GM23248 (cell line): ENCODE results near the gene JDP2. TPM values are rescaled to one million over a fixed set of nuclear protein-coding genes. Genes with fewer than 3 reads are reported as not detected.

Source experiments
- DNase-seq: peaks from one replicate; pipeline ENCODE4 v3.0.0-alpha.2; 2015
- H2AFZ ChIP-seq: fragments of 200-600 bp; sonication (generic); 2 replicates; pipeline ENCODE4 v1.6.1; 2016; ENCODE audit warnings: antibody characterized with exemption
- H3F3A ChIP-seq: fragments of 200-600 bp; sonication (generic); 2 replicates; pipeline ENCODE4 v1.6.1; 2016; ENCODE audit warnings: mild to moderate bottlenecking, antibody characterized with exemption, mixed run types; ENCODE audit not compliant: insufficient read depth
- H3K27ac ChIP-seq: fragments of 200-600 bp; sonication (generic); 2 replicates; pipeline ENCODE4 v1.5.1; 2016; ENCODE audit warnings: mild to moderate bottlenecking
- H3K27me3 ChIP-seq: fragments of 200-600 bp; sonication (generic); replicated peaks from 2 replicates; pipeline ENCODE4 v1.6.1; 2016; ENCODE audit warnings: mild to moderate bottlenecking; ENCODE audit not compliant: insufficient read depth
- H3K36me3 ChIP-seq: fragments of 200-600 bp; sonication (generic); 2 replicates; pipeline ENCODE4 v1.6.1; 2016; ENCODE audit warnings: low read depth, mild to moderate bottlenecking
- H3K4me1 ChIP-seq: fragments of 200-600 bp; sonication (generic); 2 replicates; pipeline ENCODE4 v1.6.1; 2016; ENCODE audit warnings: mild to moderate bottlenecking; ENCODE audit not compliant: insufficient read depth
- H3K4me2 ChIP-seq: fragments of 200-600 bp; sonication (generic); one replicate; pipeline ENCODE4 v1.6.1; 2016; ENCODE audit warnings: mild to moderate bottlenecking; ENCODE audit not compliant: unreplicated experiment
- H3K4me3 ChIP-seq: fragments of 200-600 bp; sonication (generic); 2 replicates; pipeline ENCODE4 v1.5.1; 2016; ENCODE audit warnings: mild to moderate bottlenecking
- H3K79me2 ChIP-seq: fragments of 200-600 bp; sonication (generic); 2 replicates; pipeline ENCODE4 v1.6.1; 2016; ENCODE audit warnings: mild to moderate bottlenecking; ENCODE audit not compliant: insufficient read depth
- H3K9ac ChIP-seq: fragments of 200-600 bp; sonication (generic); 2 replicates; pipeline ENCODE4 v1.6.1; 2016; ENCODE audit warnings: mild to moderate bottlenecking
- H3K9me2 ChIP-seq: fragments of 200-600 bp; sonication (generic); 2 replicates; pipeline ENCODE4 v1.6.1; 2016; ENCODE audit warnings: mixed run types, mild to moderate bottlenecking, moderate library complexity; ENCODE audit not compliant: insufficient read depth
- H3K9me3 ChIP-seq: fragments of 200-600 bp; sonication (generic); one replicate; pipeline ENCODE4 v1.6.1; 2017; ENCODE audit warnings: low read depth
- H4K20me1 ChIP-seq: fragments of 200-600 bp; sonication (generic); 2 replicates; pipeline ENCODE4 v1.6.0; 2016; ENCODE audit not compliant: insufficient read depth
- EZH2 ChIP-seq: fragments of 200-600 bp; sonication (generic); IDR thresholded peaks from 2 replicates; pipeline ENCODE4 v1.6.1; 2018; ENCODE audit warnings: antibody characterized with exemption, mild to moderate bottlenecking; ENCODE audit not compliant: insufficient read depth, poor library complexity, severe bottlenecking
- EZH2phosphoT487 ChIP-seq: fragments of 200-600 bp; sonication (generic); IDR thresholded peaks from 2 replicates; pipeline ENCODE4 v1.6.1; 2018; ENCODE audit warnings: antibody characterized with exemption, moderate library complexity, mild to moderate bottlenecking, low read depth; ENCODE audit not compliant: insufficient read depth
- WGBS, 2 experiments: methylation state at CpG; one replicate each; pipeline ENCODE4 v1.1.6; 2015 to 2017; ENCODE audit warnings: low lambda C conversion rate in 2 of 2, low coverage in 1 of 2; ENCODE audit errors: missing lambda C conversion rate in 2 of 2; 5-methylcytosine and 5-hydroxymethylcytosine counted together
- in situ Hi-C: fragments of 300-500 bp; cut with MboI; formaldehyde crosslinking; loops from 2 replicates; pipeline ENCODE4 v1.15.0; 2020
- polyA plus RNA-seq: library from polyadenylated mRNA; unstranded; fragments of >200 nt; fragmentation: Nextera tagmentation; extraction: Ambion mirVana; gene quantifications from 2 replicates; pipeline ENCODE4 v1.2.1, GENCODE V29; 2016
- total RNA-seq: library from RNA; depleted of rRNA; stranded (reverse); fragments of >200 nt; shearing (Covaris generic); gene quantifications from 2 replicates; pipeline ENCODE4 v1.2.3, GENCODE V29; 2014

The JDP2 gene
- total and polyA plus RNA-seq, 2 experiments from 2014 or later = 20.0 to 163 TPM

- in situ Hi-C loops = no loop called here
- Histone ChIP-seq H4K20me1 (no peaks in the 10 kb centered on the region), H3K27me3 (peaks cover 5% of the 10 kb centered on the region; the same call in 1 of the 2 replicates), H3K4me2 (no peak overlapping the region), H3K79me2 (no peaks in the 10 kb centered on the region), H3K4me3 (no peak overlapping the region), H3K9me2 (no peaks in the 10 kb centered on the region), H2AFZ (no peak overlapping the region), H3F3A (0 out of 2 replicates have a peak, but pooled peaks cover 7% of the 10 kb centered on the region), H3K9ac (no peak overlapping the region), H3K9me3 (no peaks in the 10 kb centered on the region), H3K4me1 (no peaks in the 10 kb centered on the region), H3K27ac (no peak overlapping the region), H3K36me3 (no peaks in the 10 kb centered on the region)
- no peak for TF ChIP-seq EZH2
- no peak for TF ChIP-seq EZH2phosphoT487
- WGBS, 2 experiments = 94 to 95% methylated on average over 4 of the region's 4 CpGs
- no peak for DNase-seq
These were observed 91.6 kb downstream of the JDP2 start for GRCh38 chr14:75519394-75519793.

DNA sequence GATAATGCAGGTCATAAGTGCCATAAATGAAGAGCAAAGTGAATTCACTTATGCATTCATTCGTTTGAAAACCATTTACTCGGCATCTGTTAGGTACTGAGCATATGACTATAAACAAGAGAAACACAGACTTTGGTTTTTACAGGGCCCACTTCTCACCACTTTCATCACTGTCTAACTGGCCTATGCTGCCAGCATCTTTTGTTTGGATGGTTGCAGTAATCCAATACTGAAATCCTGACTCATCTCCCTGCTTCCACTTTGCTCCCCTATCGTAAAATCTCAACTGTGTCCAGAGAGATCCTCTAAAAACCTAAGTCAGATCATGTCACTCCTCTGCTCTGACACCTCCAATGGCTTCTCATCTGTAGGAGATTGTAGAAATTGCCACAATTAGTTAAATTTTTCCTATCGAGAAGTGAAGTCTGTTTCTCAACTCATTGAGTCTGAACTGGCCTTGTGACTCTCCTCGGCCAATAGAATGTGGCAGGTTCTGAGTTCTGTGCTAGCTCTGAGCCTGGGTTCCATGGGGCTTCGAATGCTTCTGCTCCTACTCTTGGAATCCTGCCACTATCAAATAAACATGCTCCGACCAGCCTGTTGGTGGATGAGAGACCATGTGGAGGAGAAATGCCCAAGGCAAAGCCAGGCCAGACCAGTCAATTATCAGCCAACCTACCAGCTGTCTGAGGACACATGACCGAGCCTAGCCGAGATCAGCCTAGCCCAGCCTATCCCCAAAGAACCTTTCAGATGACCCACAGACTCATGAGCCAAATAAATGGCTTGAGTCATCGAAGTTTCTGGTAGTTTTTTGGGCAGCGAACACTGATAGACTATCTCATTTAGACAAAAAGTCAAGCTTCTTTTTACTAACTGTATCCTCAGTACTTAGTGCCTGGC, 92.3 kb downstream of the JDP2 start:
- H3K36me3 ChIP-seq = no peaks in the 10 kb centered on the region
- H3K27me3 ChIP-seq = peaks cover 5% of the 10 kb centered on the region; the same call in 1 of the 2 replicates
- H3K4me2 ChIP-seq = no peak overlapping the region
- H3K4me3 ChIP-seq = no peak overlapping the region
- in situ Hi-C loops = no loop called here
- H3K27ac ChIP-seq = no peak overlapping the region
- no peaks in the 10 kb centered on the region for H3K79me2 ChIP-seq
- TF ChIP-seq EZH2 (no peak), EZH2phosphoT487 (no peak)
- H3K4me1 ChIP-seq = no peaks in the 10 kb centered on the region
- H3F3A ChIP-seq = 0 out of 2 replicates have a peak, but pooled peaks cover 7% of the 10 kb centered on the region
- WGBS, 2 experiments = 87 to 89% methylated on average over 11 of the region's 11 CpGs
- H3K9me2 ChIP-seq = no peaks in the 10 kb centered on the region
- H3K9me3 ChIP-seq = no peaks in the 10 kb centered on the region
- H2AFZ ChIP-seq = no peak overlapping the region
- no peak overlapping the region for H3K9ac ChIP-seq
- H4K20me1 ChIP-seq = no peaks in the 10 kb centered on the region
- DNase-seq = peak; percentile 51

DNA sequence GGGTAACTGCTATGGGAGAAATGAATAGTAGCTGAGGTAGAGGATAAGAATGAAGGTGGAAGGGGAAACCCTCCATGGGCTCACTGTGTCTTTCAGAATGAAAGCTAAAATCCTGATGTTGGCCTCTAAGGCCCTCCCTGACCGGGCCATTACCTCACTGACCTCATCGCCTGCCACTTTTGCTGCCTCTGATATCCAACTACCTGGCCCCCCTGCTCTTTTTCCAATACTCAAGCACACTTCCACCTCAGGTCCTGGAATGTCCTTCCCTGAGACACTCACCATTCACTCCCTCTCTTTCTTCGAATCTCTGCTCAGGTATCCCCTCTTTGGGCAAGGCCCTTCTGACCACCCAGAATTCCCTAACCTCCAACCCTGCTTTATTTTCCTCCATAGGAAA, 93.0 kb downstream of the JDP2 start:
- no peak overlapping the region for H2AFZ ChIP-seq
- H3K4me2 ChIP-seq = no peak overlapping the region
- TF ChIP-seq EZH2phosphoT487 (no peak), EZH2 (no peak)
- peaks cover 3% of the 10 kb centered on the region; the same call in 1 of the 2 replicates for H3K27me3 ChIP-seq
- no peaks in the 10 kb centered on the region for H3K36me3 ChIP-seq
- no peaks in the 10 kb centered on the region for H3K4me1 ChIP-seq
- 86 to 98% methylated on average over 3 of the region's 3 CpGs for WGBS, 2 experiments
- H3K9me3 ChIP-seq = no peaks in the 10 kb centered on the region
- H4K20me1 ChIP-seq = no peaks in the 10 kb centered on the region
- no peaks in the 10 kb centered on the region for H3K9me2 ChIP-seq
- no peak overlapping the region for H3K27ac ChIP-seq
- 0 out of 2 replicates have a peak, but pooled peaks cover 7% of the 10 kb centered on the region for H3F3A ChIP-seq
- in situ Hi-C loops = no loop called here
- no peak for DNase-seq
- H3K9ac ChIP-seq = no peak overlapping the region
- H3K79me2 ChIP-seq = no peaks in the 10 kb centered on the region
- no peak overlapping the region for H3K4me3 ChIP-seq

GRCh38 chr14:75521415-75522199, 93.8 kb downstream of the JDP2 start:
- TF ChIP-seq EZH2phosphoT487 = no peak
- no peak for TF ChIP-seq EZH2
- H3K27me3 ChIP-seq = no peaks in the 10 kb centered on the region
- H2AFZ ChIP-seq = no peak overlapping the region
- no peaks in the 10 kb centered on the region for H3K9me3 ChIP-seq
- no peak for DNase-seq
- H3K9ac ChIP-seq = no peak overlapping the region
- no peaks in the 10 kb centered on the region for H3K4me1 ChIP-seq
- no peak overlapping the region for H3K27ac ChIP-seq
- no peak overlapping the region for H3K4me2 ChIP-seq
- H3K36me3 ChIP-seq = no peaks in the 10 kb centered on the region
- in situ Hi-C loops = no loop called here
- H3K9me2 ChIP-seq = no peaks in the 10 kb centered on the region
- 73 to 77% methylated on average over 11 of the region's 11 CpGs for whole genome bisulfite sequencing, 2 experiments
- H3K79me2 ChIP-seq = no peaks in the 10 kb centered on the region
- no peak overlapping the region for H3K4me3 ChIP-seq
- 0 out of 2 replicates have a peak, but pooled peaks cover 7% of the 10 kb centered on the region for H3F3A ChIP-seq
- no peaks in the 10 kb centered on the region for H4K20me1 ChIP-seq
